Epithelial cell of proximal tubule (primary cell): ENCODE measurements around the gene NUB1. TPM values are rescaled to one million over a fixed set of nuclear protein-coding genes. Genes with fewer than 3 reads are reported as not detected.

Experiments
- DNase-seq: peaks from one replicate; pipeline ENCODE4 v3.0.0-alpha.2; 2011; ENCODE audit warnings: low read depth
- H3K4me3 ChIP-seq: 2 replicates; pipeline ENCODE4 v1.5.1; 2011; ENCODE audit warnings: low read depth, mild to moderate bottlenecking, low read length
- total RNA-seq: library from RNA; depleted of rRNA; stranded (reverse); fragments of >200 nt; gene quantifications from 2 replicates; pipeline ENCODE4 v1.2.3, GENCODE V29; 2015
- TF ChIP-seq, protein P1 (sequence below): conservative IDR thresholded peaks from 2 replicates; pipeline ENCODE4 v1.5.1; 2012; ENCODE audit warnings: low read depth, mild to moderate bottlenecking, low read length

The NUB1 gene
- total RNA-seq, 1 donor from 2014 or later = 70.7 TPM

DNA sequence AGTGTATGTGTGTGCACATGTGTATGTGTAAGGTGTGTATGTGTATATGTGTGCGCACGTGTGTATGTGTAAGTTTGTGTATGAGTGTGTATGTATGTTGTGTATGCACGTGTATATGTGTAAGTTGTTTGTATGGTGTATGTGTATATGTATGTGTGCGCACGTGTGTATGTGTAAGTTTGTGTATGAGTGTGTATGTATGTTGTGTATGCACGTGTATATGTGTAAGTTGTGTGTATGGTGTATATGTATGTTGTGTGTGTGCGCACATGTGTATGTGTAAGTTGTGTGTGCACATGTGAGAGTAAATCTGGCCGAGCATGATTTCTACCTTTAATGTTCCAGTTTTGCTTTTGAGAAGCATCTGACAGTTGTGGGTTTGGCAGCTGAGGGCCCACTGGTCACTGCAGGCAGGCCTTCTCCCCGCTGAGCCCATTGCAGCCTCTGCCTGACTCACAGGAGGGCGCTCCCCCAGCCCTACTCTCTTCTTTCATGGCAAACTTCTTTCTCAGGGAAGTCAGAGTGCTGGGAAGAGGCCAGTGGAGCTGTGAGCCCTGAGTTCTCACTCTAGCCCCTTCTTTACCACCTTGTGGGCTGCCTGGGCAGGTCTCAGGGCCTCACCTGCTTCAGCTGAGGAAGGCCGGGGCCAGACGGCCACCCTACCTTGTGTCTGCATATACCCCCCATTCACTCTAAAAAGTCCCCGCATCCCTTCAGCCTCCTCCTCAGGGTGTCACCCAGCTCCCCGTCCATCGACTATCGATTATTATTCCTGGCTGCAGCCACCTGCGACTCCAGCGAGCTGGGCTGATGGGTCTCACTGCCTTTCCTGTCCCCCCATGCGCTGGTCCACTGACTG lies 57.1 kb downstream of the NUB1 start:
- no peak overlapping the region for H3K4me3 ChIP-seq
- TF ChIP-seq, protein P1, sequence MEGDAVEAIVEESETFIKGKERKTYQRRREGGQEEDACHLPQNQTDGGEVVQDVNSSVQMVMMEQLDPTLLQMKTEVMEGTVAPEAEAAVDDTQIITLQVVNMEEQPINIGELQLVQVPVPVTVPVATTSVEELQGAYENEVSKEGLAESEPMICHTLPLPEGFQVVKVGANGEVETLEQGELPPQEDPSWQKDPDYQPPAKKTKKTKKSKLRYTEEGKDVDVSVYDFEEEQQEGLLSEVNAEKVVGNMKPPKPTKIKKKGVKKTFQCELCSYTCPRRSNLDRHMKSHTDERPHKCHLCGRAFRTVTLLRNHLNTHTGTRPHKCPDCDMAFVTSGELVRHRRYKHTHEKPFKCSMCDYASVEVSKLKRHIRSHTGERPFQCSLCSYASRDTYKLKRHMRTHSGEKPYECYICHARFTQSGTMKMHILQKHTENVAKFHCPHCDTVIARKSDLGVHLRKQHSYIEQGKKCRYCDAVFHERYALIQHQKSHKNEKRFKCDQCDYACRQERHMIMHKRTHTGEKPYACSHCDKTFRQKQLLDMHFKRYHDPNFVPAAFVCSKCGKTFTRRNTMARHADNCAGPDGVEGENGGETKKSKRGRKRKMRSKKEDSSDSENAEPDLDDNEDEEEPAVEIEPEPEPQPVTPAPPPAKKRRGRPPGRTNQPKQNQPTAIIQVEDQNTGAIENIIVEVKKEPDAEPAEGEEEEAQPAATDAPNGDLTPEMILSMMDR = no peak
- no peak for DNase-seq

- no peak overlapping the region for H3K4me3 ChIP-seq
- TF ChIP-seq, protein P1 = no peak
- DNase-seq = no peak
Observed at GRCh38 chr7:151399305-151399601, 57.6 kb downstream of the NUB1 start.

DNA sequence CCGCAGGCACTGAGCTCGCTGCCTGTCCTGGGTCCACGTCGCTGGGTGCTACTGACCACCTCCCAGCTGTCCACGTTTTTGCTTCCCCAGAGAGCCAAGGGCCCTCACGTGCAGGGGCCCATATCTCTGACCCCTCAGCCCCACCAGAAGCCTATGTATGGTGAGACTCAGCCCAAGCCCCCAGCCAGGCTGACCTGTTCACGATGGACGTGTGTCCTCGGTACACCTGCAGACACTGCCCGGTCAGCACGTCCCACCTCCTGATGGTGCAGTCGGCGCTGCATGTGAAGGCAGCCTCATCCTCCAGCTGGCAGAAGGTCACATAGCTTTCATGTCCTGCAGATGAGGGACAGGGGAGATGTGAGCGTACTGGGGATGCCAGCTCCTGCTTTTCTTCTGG lies 58.3 kb downstream of the NUB1 start:
- no peak overlapping the region for H3K4me3 ChIP-seq
- TF ChIP-seq, protein P1 = no peak
- no peak for DNase-seq

DNA sequence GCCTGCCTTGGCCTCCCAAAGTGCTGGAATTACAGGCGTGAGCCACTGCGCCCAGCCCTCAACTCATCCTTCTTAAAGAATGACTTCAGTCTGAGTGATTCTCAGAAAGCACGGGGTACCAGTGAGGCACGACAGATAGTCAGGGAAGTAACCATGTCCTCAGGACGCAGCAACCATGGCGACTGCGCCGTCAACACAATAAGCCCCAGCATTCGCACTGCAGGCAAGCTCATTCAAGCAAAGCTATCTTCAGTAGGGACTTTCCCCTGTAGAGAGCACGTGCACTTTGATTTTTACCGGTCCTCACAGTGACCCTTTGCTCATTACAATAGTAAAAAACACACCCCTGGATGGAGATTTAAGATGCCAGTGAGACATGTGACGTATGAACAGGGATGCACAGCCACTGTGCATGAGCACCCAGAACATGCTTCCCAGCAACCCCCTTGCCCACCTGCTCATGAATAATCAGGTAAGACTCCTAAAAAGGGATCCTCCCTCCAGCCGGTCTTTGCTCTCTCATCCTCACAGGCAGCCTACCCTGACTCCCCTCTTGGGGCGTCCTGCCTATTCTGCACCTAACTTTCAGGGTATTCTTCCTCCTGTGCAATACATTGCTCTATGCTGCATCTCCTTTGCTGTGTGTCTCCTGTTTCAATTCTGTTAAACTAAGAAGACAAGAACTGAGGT lies 59.2 kb downstream of the NUB1 start:
- peak; percentile 2 for DNase-seq
- TF ChIP-seq, protein P1 = no peak
- H3K4me3 ChIP-seq = no peak overlapping the region

DNA sequence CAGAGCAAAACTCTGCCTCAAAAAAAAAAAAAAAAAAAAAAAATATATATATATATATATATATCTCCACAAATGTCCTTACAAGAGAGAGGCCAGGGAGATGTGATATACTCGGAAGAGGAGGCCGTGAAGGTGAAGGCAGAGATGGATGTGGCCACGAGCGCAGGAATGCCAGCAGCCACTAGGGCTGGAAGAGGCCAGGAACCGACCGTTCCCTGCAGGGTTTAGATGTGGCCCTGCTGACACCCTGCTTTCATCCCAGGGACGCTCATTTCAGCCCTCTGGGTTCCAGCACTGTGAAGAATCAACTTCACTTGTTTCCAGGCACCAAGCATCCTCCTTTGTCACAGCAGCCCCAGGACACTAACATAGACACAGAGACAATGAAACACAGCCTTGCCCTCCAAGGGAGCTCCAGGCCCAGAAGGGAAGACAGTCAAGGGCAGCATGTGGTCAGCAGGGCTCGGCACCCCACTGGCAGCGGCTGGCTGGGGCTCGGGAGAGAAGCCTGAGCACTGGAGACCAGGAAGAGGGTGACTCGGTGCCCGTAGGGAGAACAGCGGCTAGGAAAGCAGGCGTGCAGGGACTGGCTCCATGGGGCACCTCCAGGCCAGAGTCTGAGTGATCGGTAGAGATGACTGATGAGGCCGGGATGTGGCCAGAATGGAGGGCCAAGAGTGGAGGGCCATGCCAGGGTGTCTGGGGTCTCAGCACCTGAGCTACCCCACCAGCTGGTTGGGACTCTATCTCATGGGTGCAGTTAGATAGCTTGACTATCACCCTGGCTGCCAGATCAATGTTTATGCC lies 60.6 kb downstream of the NUB1 start:
- TF ChIP-seq, protein P1 = no peak
- no peak overlapping the region for H3K4me3 ChIP-seq
- DNase-seq = no peak

DNA sequence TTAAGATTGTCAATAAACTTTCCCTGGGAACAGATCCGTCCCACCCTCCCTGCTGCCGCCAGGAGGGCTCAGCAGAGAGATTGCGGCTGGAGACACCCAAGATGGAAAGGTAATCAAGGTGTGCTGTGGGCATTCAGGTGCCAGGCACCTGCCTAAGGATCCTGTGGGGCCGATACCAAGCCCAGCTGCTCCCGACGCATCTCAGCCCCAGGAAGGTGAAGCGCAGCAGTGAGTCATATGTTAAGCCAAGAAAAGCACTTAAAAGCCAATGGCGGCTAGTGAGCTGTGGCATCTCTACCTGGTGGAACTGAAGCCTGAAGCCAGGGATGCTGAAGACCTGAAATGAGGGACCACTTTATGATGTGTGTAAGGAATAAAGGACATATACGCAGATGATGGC lies 62.2 kb downstream of the NUB1 start:
- H3K4me3 ChIP-seq = no peak overlapping the region
- TF ChIP-seq, protein P1 = no peak
- DNase-seq = no peak
